WTC11 (cell line): Measurements from ENCODE around the gene SPINK13. TPM values are rescaled to one million over a fixed set of nuclear protein-coding genes. Genes with fewer than 3 reads are reported as not detected.
A peak's percentile ranks its signal among the peaks of the same experiment; 100 is the strongest.
"Not testable (repeated sequence)": the region's sequence is repeated elsewhere in the genome, so short reads cannot be mapped to it uniquely, and the experiment has no call there.

Experiments
- ATAC-seq: fragments of 200-7000 bp; cut with Tn5 transposase; 2 replicates; pipeline ENCODE4 v1.10.0; 2021; ENCODE audit warnings: mild to moderate bottlenecking, moderate library complexity
- CTCF ChIA-PET: fragments of 300-600 bp; sonication (Branson Sonifier 250); formaldehyde crosslinking; loops from one replicate; lab custom pipeline; 2021; ENCODE audit warnings: antibody characterized with exemption; lab: Charles Lee
- POLR2A ChIA-PET: fragments of 350-600 bp; sonication (Branson Sonifier 250); formaldehyde crosslinking; loops from one replicate; lab custom pipeline; 2021; ENCODE audit warnings: antibody characterized with exemption; lab: Charles Lee
- DNase-seq: peaks from one replicate; pipeline ENCODE4 v3.0.0; 2021; ENCODE audit warnings: low spot score
- H3K27ac Mint-ChIP-seq: 2 replicates; pipeline ENCODE4 v1.8.0; 2021; ENCODE audit warnings: mixed read lengths
- H3K27me3 Mint-ChIP-seq: 2 replicates; pipeline ENCODE4 v1.8.0; 2021; ENCODE audit warnings: low read depth, mild to moderate bottlenecking, moderate library complexity, mixed read lengths
- H3K36me3 Mint-ChIP-seq: 2 replicates; pipeline ENCODE4 v1.8.0; 2021; ENCODE audit warnings: mixed read lengths
- H3K4me1 Mint-ChIP-seq: 2 replicates; pipeline ENCODE4 v1.8.0; 2022; ENCODE audit warnings: mixed read lengths
- H3K4me3 Mint-ChIP-seq: 2 replicates; pipeline ENCODE4 v1.8.0; 2021; ENCODE audit warnings: mild to moderate bottlenecking, moderate library complexity, mixed read lengths
- H3K9me3 Mint-ChIP-seq: 2 replicates; pipeline ENCODE4 v1.8.0; 2021; ENCODE audit warnings: mixed read lengths
- FOXK1 ChIP-seq: sonication (generic); formaldehyde crosslinking; IDR thresholded peaks from 2 replicates; pipeline ENCODE4 v1.8.0; 2022; ENCODE audit warnings: mild to moderate bottlenecking, moderate library complexity, missing genetic modification reagents
- NR1H2 ChIP-seq: sonication (generic); formaldehyde crosslinking; IDR thresholded peaks from 2 replicates; pipeline ENCODE4 v1.9.0; 2021; ENCODE audit warnings: mild to moderate bottlenecking, moderate library complexity, missing genetic modification reagents
- NR2C2 ChIP-seq: sonication (generic); formaldehyde crosslinking; IDR thresholded peaks from 2 replicates; pipeline ENCODE4 v1.8.0; 2022; ENCODE audit warnings: mild to moderate bottlenecking, missing genetic modification reagents
- ZNF396 ChIP-seq: fragments of 250-450 bp; sonication (Bioruptor Pico); IDR thresholded peaks from 2 replicates; pipeline ENCODE4 v1.8.0; 2021; ENCODE audit warnings: mild to moderate bottlenecking, moderate library complexity, borderline replicate concordance
- total RNA-seq: library from RNA; stranded (reverse); gene quantifications from 3 replicates; pipeline ENCODE4 v1.2.3, GENCODE V29; 2021
- TF ChIP-seq, protein P1 (sequence below): sonication (generic); formaldehyde crosslinking; IDR thresholded peaks from 2 replicates; pipeline ENCODE4 v1.8.1; 2023; ENCODE audit warnings: mild to moderate bottlenecking, missing genetic modification reagents, moderate library complexity
- TF ChIP-seq, protein P2 (sequence below): sonication (generic); formaldehyde crosslinking; IDR thresholded peaks from 2 replicates; pipeline ENCODE4 v1.8.0; 2022; ENCODE audit warnings: mild to moderate bottlenecking, missing genetic modification reagents
- TF ChIP-seq, protein P3 (sequence below): sonication (generic); formaldehyde crosslinking; conservative IDR thresholded peaks from 2 replicates; pipeline ENCODE4 v1.8.1; 2023; ENCODE audit warnings: mild to moderate bottlenecking, low read depth, missing genetic modification reagents, moderate library complexity
- TF ChIP-seq, protein P4 (sequence below): sonication (generic); formaldehyde crosslinking; conservative IDR thresholded peaks from 2 replicates; pipeline ENCODE4 v1.8.1; 2022; ENCODE audit warnings: mild to moderate bottlenecking, missing genetic modification reagents
- TF ChIP-seq, protein P5 (sequence below): sonication (generic); formaldehyde crosslinking; IDR thresholded peaks from 2 replicates; pipeline ENCODE4 v1.8.0; 2022; ENCODE audit warnings: missing genetic modification reagents
- TF ChIP-seq, protein P6 (sequence below): sonication (generic); formaldehyde crosslinking; IDR thresholded peaks from 2 replicates; pipeline ENCODE4 v1.8.0; 2022; ENCODE audit warnings: mild to moderate bottlenecking, missing genetic modification reagents

The SPINK13 gene
- total RNA-seq, 1 experiment from 2014 or later = 0.17 TPM

DNA sequence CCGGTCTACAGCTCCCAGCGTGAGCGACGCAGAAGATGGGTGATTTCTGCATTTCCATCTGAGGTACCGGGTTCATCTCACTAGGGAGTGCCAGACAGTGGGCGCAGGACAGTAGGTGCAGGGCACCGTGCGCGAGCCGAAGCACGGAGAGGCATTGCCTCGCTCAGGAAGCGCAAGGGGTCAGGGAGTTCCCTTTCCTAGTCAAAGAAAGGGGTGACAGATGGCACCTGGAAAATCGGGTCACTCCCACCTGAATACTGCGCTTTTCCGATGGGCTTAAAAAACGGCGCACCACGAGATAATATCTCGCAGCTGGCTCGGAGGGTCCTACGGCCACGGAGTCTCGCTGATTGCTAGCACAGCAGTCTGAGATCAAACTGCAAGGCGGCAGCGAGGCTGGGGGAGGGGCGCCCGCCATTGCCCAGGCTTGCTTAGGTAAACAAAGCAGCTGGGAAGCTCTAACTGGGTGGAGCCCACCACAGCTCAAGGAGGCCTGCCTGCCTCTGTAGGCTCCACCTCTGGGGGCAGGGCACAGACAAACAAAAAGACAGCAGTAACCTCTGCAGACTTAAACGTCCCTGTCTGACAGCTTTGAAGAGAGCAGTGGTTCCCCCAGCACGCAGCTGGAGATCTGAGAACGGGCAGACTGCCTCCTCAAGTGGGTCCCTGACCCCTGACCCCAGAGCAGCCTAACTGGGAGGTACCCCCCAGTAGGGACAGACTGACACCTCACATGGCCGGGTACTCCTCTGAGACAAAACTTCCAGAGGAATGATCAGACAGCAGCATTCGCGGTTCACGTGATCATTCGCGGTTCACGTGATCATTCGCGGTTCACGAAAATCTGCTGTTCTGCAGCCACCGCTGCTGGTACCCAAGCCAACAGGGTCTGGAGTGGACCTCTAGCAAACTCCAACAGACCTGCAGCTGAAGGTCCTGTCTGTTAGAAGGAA, 51.7 kb downstream of the SPINK13 start:
- H3K36me3 Mint-ChIP-seq, H3K4me1 Mint-ChIP-seq, H3K27ac Mint-ChIP-seq, H3K9me3 Mint-ChIP-seq, CTCF ChIA-PET, POLR2A ChIA-PET: not testable (repeated sequence)
- peak overlapping the region; percentile 90 for H3K4me3 Mint-ChIP-seq
- DNase-seq (peak; percentile 29), ATAC-seq (peak; percentile 60)
- H3K27me3 Mint-ChIP-seq = peaks cover 41% of the 10 kb centered on the region
- TF ChIP-seq, protein P1, sequence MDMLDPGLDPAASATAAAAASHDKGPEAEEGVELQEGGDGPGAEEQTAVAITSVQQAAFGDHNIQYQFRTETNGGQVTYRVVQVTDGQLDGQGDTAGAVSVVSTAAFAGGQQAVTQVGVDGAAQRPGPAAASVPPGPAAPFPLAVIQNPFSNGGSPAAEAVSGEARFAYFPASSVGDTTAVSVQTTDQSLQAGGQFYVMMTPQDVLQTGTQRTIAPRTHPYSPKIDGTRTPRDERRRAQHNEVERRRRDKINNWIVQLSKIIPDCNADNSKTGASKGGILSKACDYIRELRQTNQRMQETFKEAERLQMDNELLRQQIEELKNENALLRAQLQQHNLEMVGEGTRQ (CRISPR knock-in tag) = peak; percentile 92
- TF ChIP-seq, protein P2, sequence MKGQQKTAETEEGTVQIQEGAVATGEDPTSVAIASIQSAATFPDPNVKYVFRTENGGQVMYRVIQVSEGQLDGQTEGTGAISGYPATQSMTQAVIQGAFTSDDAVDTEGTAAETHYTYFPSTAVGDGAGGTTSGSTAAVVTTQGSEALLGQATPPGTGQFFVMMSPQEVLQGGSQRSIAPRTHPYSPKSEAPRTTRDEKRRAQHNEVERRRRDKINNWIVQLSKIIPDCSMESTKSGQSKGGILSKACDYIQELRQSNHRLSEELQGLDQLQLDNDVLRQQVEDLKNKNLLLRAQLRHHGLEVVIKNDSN (CRISPR knock-in tag) = peak; percentile 92
- 0 out of 2 replicates have a peak, but pooled peaks have one; percentile 1 for TF ChIP-seq FOXK1 (CRISPR knock-in tag)

DNA sequence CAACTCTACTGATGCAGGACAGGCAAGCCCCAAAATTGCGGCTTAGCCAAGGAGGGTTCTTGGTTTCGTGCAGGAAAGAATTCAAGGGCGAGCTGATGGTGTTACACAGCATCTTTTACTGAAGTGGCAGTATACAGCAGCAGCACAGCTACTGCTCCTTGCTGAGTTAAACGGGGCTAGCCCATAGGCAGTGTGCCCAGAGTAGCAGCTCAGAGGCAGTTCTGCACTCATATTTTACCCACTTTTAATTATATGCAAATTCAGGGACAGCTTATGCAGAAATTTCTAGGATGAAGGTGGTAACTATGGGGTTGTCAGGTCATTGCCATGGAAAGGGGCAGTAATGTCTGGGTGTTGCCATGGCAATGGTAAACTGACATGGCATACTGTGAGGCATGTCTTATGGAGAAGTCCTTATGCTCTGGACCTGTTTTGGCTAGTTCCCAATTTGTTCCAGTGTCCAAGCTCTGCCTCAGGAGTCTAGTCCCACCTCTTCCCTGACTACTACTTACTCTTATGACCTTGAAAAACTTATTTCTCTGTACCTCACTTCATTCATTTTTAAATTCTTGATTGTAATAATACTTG, 64.8 kb downstream of the SPINK13 start:
- CTCF ChIA-PET = no interaction called here
- peaks cover 24% of the 10 kb centered on the region for H3K9me3 Mint-ChIP-seq
- POLR2A ChIA-PET = no interaction called here

DNA sequence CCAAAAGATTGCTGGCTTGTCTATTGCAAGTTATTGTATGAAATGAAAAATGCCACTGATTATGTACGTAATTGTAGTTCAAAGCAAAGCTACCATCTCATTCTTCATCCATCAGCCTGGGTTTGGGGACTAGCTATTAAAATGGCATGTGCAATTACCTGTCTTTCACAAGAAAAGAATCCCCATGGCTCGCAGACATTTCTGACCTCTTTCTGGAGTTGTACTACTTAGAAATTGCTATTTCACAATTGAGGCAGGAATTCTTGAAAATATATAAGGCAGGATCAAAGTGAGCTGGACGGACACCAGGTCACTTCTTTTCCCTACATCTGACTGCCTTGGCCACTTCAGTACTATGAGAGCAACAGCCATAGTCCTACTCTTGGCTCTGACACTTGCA, 66.7 kb downstream of the SPINK13 start, which contains the start of gene SPINK9:
Gene SPINK9, plus strand, starts transcription at position 301 of the 400 bp plus-strand sequence. Its CDS starts 55 bp downstream, at position 356.
- no peak within 1 kb of the TSS for H3K4me3 Mint-ChIP-seq
- CTCF ChIA-PET = no interaction called here

More for the DNA sequence above, 64.8 kb downstream of the SPINK13 start:
- H3K4me3 Mint-ChIP-seq = no peak overlapping the region
- H3K27ac Mint-ChIP-seq = no peak overlapping the region
- H3K36me3 Mint-ChIP-seq = peaks cover 5% of the 10 kb centered on the region; the same call in 1 of the 2 replicates
- TF ChIP-seq, protein P3, sequence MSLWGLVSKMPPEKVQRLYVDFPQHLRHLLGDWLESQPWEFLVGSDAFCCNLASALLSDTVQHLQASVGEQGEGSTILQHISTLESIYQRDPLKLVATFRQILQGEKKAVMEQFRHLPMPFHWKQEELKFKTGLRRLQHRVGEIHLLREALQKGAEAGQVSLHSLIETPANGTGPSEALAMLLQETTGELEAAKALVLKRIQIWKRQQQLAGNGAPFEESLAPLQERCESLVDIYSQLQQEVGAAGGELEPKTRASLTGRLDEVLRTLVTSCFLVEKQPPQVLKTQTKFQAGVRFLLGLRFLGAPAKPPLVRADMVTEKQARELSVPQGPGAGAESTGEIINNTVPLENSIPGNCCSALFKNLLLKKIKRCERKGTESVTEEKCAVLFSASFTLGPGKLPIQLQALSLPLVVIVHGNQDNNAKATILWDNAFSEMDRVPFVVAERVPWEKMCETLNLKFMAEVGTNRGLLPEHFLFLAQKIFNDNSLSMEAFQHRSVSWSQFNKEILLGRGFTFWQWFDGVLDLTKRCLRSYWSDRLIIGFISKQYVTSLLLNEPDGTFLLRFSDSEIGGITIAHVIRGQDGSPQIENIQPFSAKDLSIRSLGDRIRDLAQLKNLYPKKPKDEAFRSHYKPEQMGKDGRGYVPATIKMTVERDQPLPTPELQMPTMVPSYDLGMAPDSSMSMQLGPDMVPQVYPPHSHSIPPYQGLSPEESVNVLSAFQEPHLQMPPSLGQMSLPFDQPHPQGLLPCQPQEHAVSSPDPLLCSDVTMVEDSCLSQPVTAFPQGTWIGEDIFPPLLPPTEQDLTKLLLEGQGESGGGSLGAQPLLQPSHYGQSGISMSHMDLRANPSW (CRISPR knock-in tag) = no peak
- TF ChIP-seq, protein P4, sequence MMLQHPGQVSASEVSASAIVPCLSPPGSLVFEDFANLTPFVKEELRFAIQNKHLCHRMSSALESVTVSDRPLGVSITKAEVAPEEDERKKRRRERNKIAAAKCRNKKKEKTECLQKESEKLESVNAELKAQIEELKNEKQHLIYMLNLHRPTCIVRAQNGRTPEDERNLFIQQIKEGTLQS (CRISPR knock-in tag) = no peak
- TF ChIP-seq NR2C2 (CRISPR knock-in tag) (no peak), NR1H2 (CRISPR knock-in tag) (no peak), ZNF396 (CRISPR knock-in tag) (no peak)
- TF ChIP-seq, protein P5, sequence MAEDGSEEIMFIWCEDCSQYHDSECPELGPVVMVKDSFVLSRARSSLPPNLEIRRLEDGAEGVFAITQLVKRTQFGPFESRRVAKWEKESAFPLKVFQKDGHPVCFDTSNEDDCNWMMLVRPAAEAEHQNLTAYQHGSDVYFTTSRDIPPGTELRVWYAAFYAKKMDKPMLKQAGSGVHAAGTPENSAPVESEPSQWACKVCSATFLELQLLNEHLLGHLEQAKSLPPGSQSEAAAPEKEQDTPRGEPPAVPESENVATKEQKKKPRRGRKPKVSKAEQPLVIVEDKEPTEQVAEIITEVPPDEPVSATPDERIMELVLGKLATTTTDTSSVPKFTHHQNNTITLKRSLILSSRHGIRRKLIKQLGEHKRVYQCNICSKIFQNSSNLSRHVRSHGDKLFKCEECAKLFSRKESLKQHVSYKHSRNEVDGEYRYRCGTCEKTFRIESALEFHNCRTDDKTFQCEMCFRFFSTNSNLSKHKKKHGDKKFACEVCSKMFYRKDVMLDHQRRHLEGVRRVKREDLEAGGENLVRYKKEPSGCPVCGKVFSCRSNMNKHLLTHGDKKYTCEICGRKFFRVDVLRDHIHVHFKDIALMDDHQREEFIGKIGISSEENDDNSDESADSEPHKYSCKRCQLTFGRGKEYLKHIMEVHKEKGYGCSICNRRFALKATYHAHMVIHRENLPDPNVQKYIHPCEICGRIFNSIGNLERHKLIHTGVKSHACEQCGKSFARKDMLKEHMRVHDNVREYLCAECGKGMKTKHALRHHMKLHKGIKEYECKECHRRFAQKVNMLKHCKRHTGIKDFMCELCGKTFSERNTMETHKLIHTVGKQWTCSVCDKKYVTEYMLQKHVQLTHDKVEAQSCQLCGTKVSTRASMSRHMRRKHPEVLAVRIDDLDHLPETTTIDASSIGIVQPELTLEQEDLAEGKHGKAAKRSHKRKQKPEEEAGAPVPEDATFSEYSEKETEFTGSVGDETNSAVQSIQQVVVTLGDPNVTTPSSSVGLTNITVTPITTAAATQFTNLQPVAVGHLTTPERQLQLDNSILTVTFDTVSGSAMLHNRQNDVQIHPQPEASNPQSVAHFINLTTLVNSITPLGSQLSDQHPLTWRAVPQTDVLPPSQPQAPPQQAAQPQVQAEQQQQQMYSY (CRISPR knock-in tag) = no peak
- TF ChIP-seq, all 79 proteins: peak for 0
- ATAC-seq = no peak
- no peak for DNase-seq
- Mint-ChIP-seq H3K27me3 (peaks cover 14% of the 10 kb centered on the region), H3K4me1 (no peaks in the 10 kb centered on the region)

More for the DNA sequence above, 66.7 kb downstream of the SPINK13 start, which contains the start of gene SPINK9:
- no peak for ATAC-seq
- POLR2A ChIA-PET = no interaction called here
- Mint-ChIP-seq H3K27ac (no peak within 1 kb of the TSS), H3K9me3 (peaks cover 10% of the 10 kb centered on the region), H3K27me3 (peaks cover 2% of the 10 kb centered on the region), H3K36me3 (peaks cover 5% of the 10 kb centered on the region; the same call in 1 of the 2 replicates), H3K4me1 (no peaks in the 10 kb centered on the region)
- DNase-seq = no peak
- TF ChIP-seq, protein P6, sequence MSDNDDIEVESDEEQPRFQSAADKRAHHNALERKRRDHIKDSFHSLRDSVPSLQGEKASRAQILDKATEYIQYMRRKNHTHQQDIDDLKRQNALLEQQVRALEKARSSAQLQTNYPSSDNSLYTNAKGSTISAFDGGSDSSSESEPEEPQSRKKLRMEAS (CRISPR knock-in tag) = no peak

Other genes starting within 250 kb of the SPINK13 start
- gene SPINK5, start 204.8 kb upstream of the SPINK13 start, total RNA-seq = 5.9 to 10.5 TPM (median 8.4 TPM) in 3 replicates
- not detected in 3 replicates for gene SPINK14, start 100.2 kb upstream of the SPINK13 start, total RNA-seq
- gene SPINK6, start 65.8 kb upstream of the SPINK13 start, total RNA-seq = not detected in 3 replicates
- not detected in 3 replicates for gene MARCOL, start 30.3 kb upstream of the SPINK13 start, total RNA-seq
- gene SPINK7, start 43.6 kb downstream of the SPINK13 start, total RNA-seq = not detected in 3 replicates
- not detected in 3 replicates for gene SPINK9, start 66.8 kb downstream of the SPINK13 start, total RNA-seq
- 30.4 to 35.8 TPM (median 34.8 TPM) in 3 replicates for gene FBXO38, start 115.2 kb downstream of the SPINK13 start, total RNA-seq